ENCODE measurements around the gene PLCL1. TPM values are rescaled to one million over a fixed set of nuclear protein-coding genes. Genes with fewer than 3 reads are reported as not detected.

The PLCL1 gene
- total RNA-seq, 2 experiments from 2014 or later: 1.6 to 1.8 TPM

- no peak for DNase-seq
- H3K27me3 Mint-ChIP-seq: peaks cover 15% of the 10 kb centered on the region
- ChIA-PET CTCF (interaction anchor here (1.6 kb wide), 1 partner anchor 69 kb away, joined by 3 read pairs; no protein-coding TSS in a partner anchor), POLR2A (no interaction called here)
- peaks cover 9% of the 10 kb centered on the region for H3K4me1 Mint-ChIP-seq
- no peak overlapping the region for H3K4me3 Mint-ChIP-seq
- peaks cover 7% of the 10 kb centered on the region for H3K36me3 Mint-ChIP-seq (ENCODE audit: low read depth)
- no peaks in the 10 kb centered on the region for H3K9me3 Mint-ChIP-seq
- H3K27ac Mint-ChIP-seq: no peak overlapping the region
These were observed 103.8 kb downstream of the PLCL1 start for GRCh38 chr2:197908156-197908555.

GRCh38 chr2:197908990-197909776 is 104.8 kb downstream of the PLCL1 start:
- no peak overlapping the region for H3K4me3 Mint-ChIP-seq
- CTCF ChIA-PET: interaction anchor here (0.7 to 0.9 kb wide), 2 partner anchors 26 to 75 kb away, joined by 3 to 6 read pairs; no protein-coding TSS in a partner anchor
- peaks cover 15% of the 10 kb centered on the region for H3K27me3 Mint-ChIP-seq
- H3K27ac Mint-ChIP-seq: no peak overlapping the region
- peaks cover 7% of the 10 kb centered on the region for H3K4me1 Mint-ChIP-seq
- H3K36me3 Mint-ChIP-seq (ENCODE audit: low read depth): peaks cover 7% of the 10 kb centered on the region
- POLR2A ChIA-PET: no interaction called here
- DNase-seq: no peak
- no peaks in the 10 kb centered on the region for H3K9me3 Mint-ChIP-seq

GRCh38 chr2:197911667-197912066 is 107.3 kb downstream of the PLCL1 start:
- ChIA-PET POLR2A (no interaction called here), CTCF (interaction anchor here (0.5 to 1.6 kb wide), 3 partner anchors 18 to 449 kb away, joined by 3 to 4 read pairs (median 4); no protein-coding TSS in a partner anchor)
- H3K27ac Mint-ChIP-seq: no peak overlapping the region
- H3K4me3 Mint-ChIP-seq: no peak overlapping the region
- peaks cover 1% of the 10 kb centered on the region for H3K36me3 Mint-ChIP-seq (ENCODE audit: low read depth)
- no peak for DNase-seq
- H3K9me3 Mint-ChIP-seq: no peaks in the 10 kb centered on the region
- H3K27me3 Mint-ChIP-seq: peaks cover 7% of the 10 kb centered on the region
- H3K4me1 Mint-ChIP-seq: no peaks in the 10 kb centered on the region

- CTCF ChIA-PET: no interaction called here
- Mint-ChIP-seq H3K4me3 (no peak overlapping the region), H3K36me3 (ENCODE audit: low read depth) (peaks cover 1% of the 10 kb centered on the region), H3K27me3 (peaks cover 4% of the 10 kb centered on the region), H3K27ac (no peak overlapping the region), H3K9me3 (peaks cover 1% of the 10 kb centered on the region), H3K4me1 (no peaks in the 10 kb centered on the region)
- DNase-seq: no peak
- POLR2A ChIA-PET: no interaction called here
These were observed 108.7 kb downstream of the PLCL1 start for GRCh38 chr2:197913084-197913483.

GRCh38 chr2:197914778-197915177 is 110.4 kb downstream of the PLCL1 start:
- ChIA-PET POLR2A (no interaction called here), CTCF (no interaction called here)
- H3K36me3 Mint-ChIP-seq (ENCODE audit: low read depth): peaks cover 2% of the 10 kb centered on the region
- H3K9me3 Mint-ChIP-seq: peaks cover 6% of the 10 kb centered on the region
- peaks cover 2% of the 10 kb centered on the region for H3K27me3 Mint-ChIP-seq
- no peaks in the 10 kb centered on the region for H3K4me1 Mint-ChIP-seq
- no peak for DNase-seq
- H3K4me3 Mint-ChIP-seq: no peak overlapping the region
- no peak overlapping the region for H3K27ac Mint-ChIP-seq

GRCh38 chr2:197915548-197916265 is 111.3 kb downstream of the PLCL1 start:
- Mint-ChIP-seq H3K4me1 (no peaks in the 10 kb centered on the region), H3K36me3 (ENCODE audit: low read depth) (peaks cover 2% of the 10 kb centered on the region), H3K27ac (no peak overlapping the region), H3K9me3 (peaks cover 11% of the 10 kb centered on the region), H3K27me3 (no peaks in the 10 kb centered on the region), H3K4me3 (no peak overlapping the region)
- DNase-seq: no peak
- POLR2A ChIA-PET: interaction anchor here (0.6 kb wide), 1 partner anchor 15 kb away, joined by 3 read pairs; no protein-coding TSS in a partner anchor
- CTCF ChIA-PET: no interaction called here

GRCh38 chr2:197919487-197919886 is 115.1 kb downstream of the PLCL1 start:
- H3K9me3 Mint-ChIP-seq: peaks cover 15% of the 10 kb centered on the region
- H3K4me1 Mint-ChIP-seq: no peaks in the 10 kb centered on the region
- no peak overlapping the region for H3K4me3 Mint-ChIP-seq
- H3K27me3 Mint-ChIP-seq: no peaks in the 10 kb centered on the region
- peaks cover 2% of the 10 kb centered on the region for H3K36me3 Mint-ChIP-seq (ENCODE audit: low read depth)
- CTCF ChIA-PET: interaction anchor here (0.6 kb wide), 1 partner anchor 1685 kb away, joined by 5 read pairs; no protein-coding TSS in a partner anchor
- POLR2A ChIA-PET: no interaction called here
- no peak for DNase-seq
- no peak overlapping the region for H3K27ac Mint-ChIP-seq

GRCh38 chr2:197920088-197920487 is 115.7 kb downstream of the PLCL1 start:
- H3K27ac Mint-ChIP-seq: no peak overlapping the region

GRCh38 chr2:197920592-197921201 is 116.3 kb downstream of the PLCL1 start:
- ChIA-PET POLR2A (no interaction called here), CTCF (no interaction called here)
- peaks cover 2% of the 10 kb centered on the region for H3K36me3 Mint-ChIP-seq (ENCODE audit: low read depth)
- no peaks in the 10 kb centered on the region for H3K4me1 Mint-ChIP-seq
- H3K9me3 Mint-ChIP-seq: peaks cover 15% of the 10 kb centered on the region
- no peak for DNase-seq
- H3K4me3 Mint-ChIP-seq: no peak overlapping the region
- no peak overlapping the region for H3K27ac Mint-ChIP-seq
- H3K27me3 Mint-ChIP-seq: no peaks in the 10 kb centered on the region

More at GRCh38 chr2:197920088-197920487, 115.7 kb downstream of the PLCL1 start:
- CTCF ChIA-PET: no interaction called here
- H3K27me3 Mint-ChIP-seq: no peaks in the 10 kb centered on the region
- peaks cover 2% of the 10 kb centered on the region for H3K36me3 Mint-ChIP-seq (ENCODE audit: low read depth)
- POLR2A ChIA-PET: no interaction called here
- DNase-seq: no peak
- no peaks in the 10 kb centered on the region for H3K4me1 Mint-ChIP-seq
- no peak overlapping the region for H3K4me3 Mint-ChIP-seq
- peaks cover 15% of the 10 kb centered on the region for H3K9me3 Mint-ChIP-seq

GRCh38 chr2:197924483-197924882 is 120.1 kb downstream of the PLCL1 start:
- no peaks in the 10 kb centered on the region for H3K27me3 Mint-ChIP-seq
- H3K9me3 Mint-ChIP-seq: peaks cover 12% of the 10 kb centered on the region
- no peak for DNase-seq
- ChIA-PET POLR2A (no interaction called here), CTCF (no interaction called here)
- H3K27ac Mint-ChIP-seq: no peak overlapping the region
- no peak overlapping the region for H3K4me3 Mint-ChIP-seq
- no peaks in the 10 kb centered on the region for H3K4me1 Mint-ChIP-seq
- H3K36me3 Mint-ChIP-seq (ENCODE audit: low read depth): no peaks in the 10 kb centered on the region

GRCh38 chr2:197925204-197925603 is 120.8 kb downstream of the PLCL1 start:
- ChIA-PET POLR2A (no interaction called here), CTCF (no interaction called here)
- no peak for DNase-seq
- Mint-ChIP-seq H3K4me1 (no peaks in the 10 kb centered on the region), H3K27me3 (no peaks in the 10 kb centered on the region), H3K36me3 (ENCODE audit: low read depth) (no peaks in the 10 kb centered on the region), H3K27ac (no peak overlapping the region), H3K9me3 (peaks cover 5% of the 10 kb centered on the region), H3K4me3 (no peak overlapping the region)

GRCh38 chr2:197925976-197926375 is 121.6 kb downstream of the PLCL1 start:
- ChIA-PET POLR2A (no interaction called here), CTCF (no interaction called here)
- no peaks in the 10 kb centered on the region for H3K27me3 Mint-ChIP-seq
- H3K4me1 Mint-ChIP-seq: no peaks in the 10 kb centered on the region
- no peak overlapping the region for H3K27ac Mint-ChIP-seq
- no peak overlapping the region for H3K4me3 Mint-ChIP-seq
- no peaks in the 10 kb centered on the region for H3K36me3 Mint-ChIP-seq (ENCODE audit: low read depth)
- no peak for DNase-seq
- peaks cover 5% of the 10 kb centered on the region for H3K9me3 Mint-ChIP-seq

- Mint-ChIP-seq H3K27ac (no peak overlapping the region), H3K4me1 (no peaks in the 10 kb centered on the region), H3K27me3 (no peaks in the 10 kb centered on the region), H3K9me3 (peaks cover 5% of the 10 kb centered on the region), H3K4me3 (no peak overlapping the region), H3K36me3 (ENCODE audit: low read depth) (no peaks in the 10 kb centered on the region)
- ChIA-PET POLR2A (no interaction called here), CTCF (no interaction called here)
- no peak for DNase-seq
These were observed 122.3 kb downstream of the PLCL1 start for GRCh38 chr2:197926673-197927072.

Data from activated CD4-positive, alpha-beta T cell treated with anti-CD3 and anti-CD28 coated beads, Interleukin-2, amount 10 ng/mL, durations not matched to agents 7 days and 5 days (primary cell).